HCT116 (cell line): Measurements from ENCODE around the gene PXMP2. TPM values are rescaled to one million over a fixed set of nuclear protein-coding genes. Genes with fewer than 3 reads are reported as not detected.

Source experiments
- ATAC-seq: fragments of 200-7000 bp; cut with Tn5 transposase; 2 replicates; pipeline ENCODE4 v1.9.1; 2020; ENCODE audit warnings: mild to moderate bottlenecking, moderate library complexity
- BruUV-seq: library from RNA; stranded (reverse); fragments of 400-500 nt; replicated peaks from 2 replicates; lab custom pipeline; 2021; lab: Mats Ljungman, UMichigan
- CTCF ChIA-PET: fragments of 300-600 bp; sonication (Branson Sonifier 250); formaldehyde crosslinking; loops from one replicate; lab custom pipeline; 2021; ENCODE audit warnings: antibody characterized with exemption; lab: Charles Lee
- POLR2A ChIA-PET: fragments of 300-600, 350-600 bp; sonication (Branson Sonifier 250); formaldehyde crosslinking; loops from one replicate; lab custom pipeline; 2021; ENCODE audit warnings: antibody characterized with exemption; lab: Charles Lee
- RAD21 ChIA-PET, 2 experiments: fragments of 300-600 bp; sonication (Branson Sonifier 250); formaldehyde crosslinking; loops; one replicate each; lab custom pipeline; 2023; ENCODE audit warnings: low total read pairs in 2 of 2; ENCODE audit not compliant: uncharacterized antibody in 2 of 2, unreplicated experiment in 2 of 2, low non-redundant PET in 1 of 2; lab: Charles Lee
- DNase-seq: peaks from one replicate; pipeline ENCODE4 v3.0.0-alpha.2; 2010; ENCODE audit warnings: low read depth, low spot score
- H2AFZ ChIP-seq: fragments of 200-600 bp; shearing (Covaris generic), sonication (generic); 2 replicates; pipeline ENCODE4 v1.6.1; 2017; ENCODE audit warnings: low read depth, mixed run types, mixed read lengths, antibody characterized with exemption, low read length; ENCODE audit not compliant: poor library complexity, severe bottlenecking
- H3K27ac ChIP-seq: 2 replicates; pipeline ENCODE4 v1.5.1; 2012; ENCODE audit warnings: low read depth, low read length
- H3K27me3 ChIP-seq: fragments of 200-600 bp; sonication (generic); 2 replicates; pipeline ENCODE4 v1.6.1; 2016; ENCODE audit warnings: mixed run types, low read length, mixed read lengths; ENCODE audit not compliant: insufficient read depth
- H3K36me3 ChIP-seq, 2 experiments: fragments of 200-500 bp in 1 of 2; fragments of 200-600 bp in 1 of 2; sonication (Bioruptor generic) in 1 of 2; sonication (generic) in 1 of 2; 2 replicates each; pipeline versions ENCODE4 v1.5.1 to v1.6.1; 2014 to 2016; ENCODE audit warnings: low read length in 2 of 2, inconsistent platforms in 1 of 2, mixed read lengths in 1 of 2, mixed run types in 1 of 2; ENCODE audit not compliant: insufficient read depth in 2 of 2, control insufficient read depth in 1 of 2
- H3K4me1 ChIP-seq, 2 experiments: fragments of 200-600 bp in 1 of 2; sonication (generic) in 1 of 2; 2 replicates each; pipeline versions ENCODE4 v1.5.1 to v1.6.1; 2012 to 2017; ENCODE audit warnings: low read length in 2 of 2, inconsistent platforms in 1 of 2, mild to moderate bottlenecking in 1 of 2, mixed read lengths in 1 of 2, mixed run types in 1 of 2, moderate library complexity in 1 of 2; ENCODE audit not compliant: insufficient read depth in 2 of 2, control insufficient read depth in 1 of 2
- H3K4me2 ChIP-seq: fragments of 200-600 bp; sonication (generic); 2 replicates; pipeline ENCODE4 v1.6.1; 2017; ENCODE audit warnings: mixed run types, low read length, mixed read lengths
- H3K4me3 ChIP-seq, 2 experiments: fragments of 200-600 bp in 1 of 2; sonication (generic) in 1 of 2; replicated peaks in 1 of 2; 2 replicates each; pipeline ENCODE4 v1.5.1; 2011 to 2016; ENCODE audit warnings: low read length in 2 of 2, control low read depth in 1 of 2, low read depth in 1 of 2, mild to moderate bottlenecking in 1 of 2, mixed read lengths in 1 of 2, mixed run types in 1 of 2
- H3K79me2 ChIP-seq: fragments of 200-600 bp; sonication (generic); 2 replicates; pipeline ENCODE4 v1.6.1; 2017; ENCODE audit warnings: mild to moderate bottlenecking, mixed run types, low read length, moderate library complexity, mixed read lengths; ENCODE audit not compliant: insufficient read depth
- H3K9ac ChIP-seq: fragments of 200-600 bp; sonication (generic); 2 replicates; pipeline ENCODE4 v1.6.1; 2016; ENCODE audit warnings: low read length, mixed read lengths
- H3K9me2 ChIP-seq: fragments of 200-600 bp; sonication (generic), shearing (Covaris generic); 2 replicates; pipeline ENCODE4 v1.6.1; 2017; ENCODE audit warnings: mixed run types, mild to moderate bottlenecking, moderate library complexity; ENCODE audit not compliant: insufficient read depth
- H3K9me3 ChIP-seq, 2 experiments: fragments of 200-500 bp in 1 of 2; fragments of 200-600 bp in 1 of 2; sonication (Bioruptor generic) in 1 of 2; sonication (generic) in 1 of 2; 2 replicates each; pipeline ENCODE4 v1.6.1; 2014 to 2017; ENCODE audit warnings: low read length in 2 of 2, mixed read lengths in 2 of 2, inconsistent platforms in 1 of 2, low read depth in 1 of 2, mild to moderate bottlenecking in 1 of 2, mixed run types in 1 of 2, moderate library complexity in 1 of 2; ENCODE audit not compliant: control insufficient read depth in 1 of 2, insufficient read depth in 1 of 2
- H4K20me1 ChIP-seq: fragments of 200-600 bp; sonication (generic), shearing (Covaris generic); 2 replicates; pipeline ENCODE4 v1.6.1; 2017; ENCODE audit warnings: mixed run types, mild to moderate bottlenecking, moderate library complexity; ENCODE audit not compliant: insufficient read depth
- CBX3 ChIP-seq: IDR thresholded peaks from 2 replicates; pipeline ENCODE4 v1.6.1; 2012; ENCODE audit warnings: low read depth
- EGR1 ChIP-seq: IDR thresholded peaks from 2 replicates; pipeline ENCODE4 v1.6.1; 2012; ENCODE audit warnings: low read depth
- EZH2 ChIP-seq: fragments of 200-600 bp; sonication (generic); IDR thresholded peaks from 2 replicates; pipeline ENCODE4 v1.6.1; 2017; ENCODE audit warnings: antibody characterized with exemption, mixed run types
- JUND ChIP-seq: IDR thresholded peaks from 2 replicates; pipeline ENCODE4 v1.6.1; 2012
- POLR2A ChIP-seq: IDR thresholded peaks from 2 replicates; pipeline ENCODE4 v1.7.0; 2011; ENCODE audit warnings: borderline replicate concordance; ENCODE audit not compliant: insufficient read depth, insufficient read length; ENCODE audit errors: extremely low read depth
- POLR2AphosphoS5 ChIP-seq: IDR thresholded peaks from 2 replicates; pipeline ENCODE4 v1.6.1; 2011; ENCODE audit warnings: mild to moderate bottlenecking, low read depth, low read length, moderate library complexity
- RAD21 ChIP-seq: IDR thresholded peaks from 2 replicates; pipeline ENCODE4 v1.6.1; 2012; ENCODE audit warnings: low read depth, mild to moderate bottlenecking
- SIN3A ChIP-seq: IDR thresholded peaks from 2 replicates; pipeline ENCODE4 v1.6.1; 2012; ENCODE audit warnings: low read depth
- SRF ChIP-seq: IDR thresholded peaks from 2 replicates; pipeline ENCODE4 v1.6.1; 2012; ENCODE audit warnings: low read depth
- YY1 ChIP-seq: IDR thresholded peaks from 2 replicates; pipeline ENCODE4 v1.6.1; 2011; ENCODE audit warnings: low read length, low read depth, moderate library complexity, mild to moderate bottlenecking; ENCODE audit not compliant: insufficient replicate concordance; ENCODE audit errors: extremely low read depth
- ZFX ChIP-seq: fragments of 450-650 bp; IDR thresholded peaks from 2 replicates; pipeline ENCODE4 v1.6.1; 2017
- intact Hi-C: fragments of 100-400 bp; cut with micrococcal nuclease; formaldehyde crosslinking; loops from 2 replicates; pipeline ENCODE4 v1.10.0; 2022
- total RNA-seq: library from RNA; stranded (reverse); gene quantifications from one replicate; pipeline ENCODE4 v1.2.1, GENCODE V29; 2021; ENCODE audit not compliant: unreplicated experiment
- TF ChIP-seq, protein P1 (sequence below): IDR thresholded peaks from 2 replicates; pipeline ENCODE4 v1.6.1; 2012
- TF ChIP-seq, protein P2 (sequence below), 3 experiments: fragments of 200-600 bp in 1 of 3; sonication (generic) in 1 of 3; IDR thresholded peaks in 2 of 3; conservative IDR thresholded peaks in 1 of 3; 2 replicates each; pipeline ENCODE4 v1.5.1; 2012 to 2017; ENCODE audit warnings: low read depth in 2 of 3, low read length in 2 of 3, antibody characterized with exemption in 1 of 3, borderline replicate concordance in 1 of 3, control low read depth in 1 of 3, mild to moderate bottlenecking in 1 of 3, mixed read lengths in 1 of 3, mixed run types in 1 of 3, moderate library complexity in 1 of 3; ENCODE audit not compliant: insufficient read depth in 1 of 3
- TF ChIP-seq, protein P3 (sequence below): IDR thresholded peaks from 2 replicates; pipeline ENCODE4 v1.6.1; 2011; ENCODE audit warnings: mild to moderate bottlenecking, low read length, moderate library complexity; ENCODE audit not compliant: insufficient replicate concordance; ENCODE audit errors: extremely low read depth
- TF ChIP-seq, protein P4 (sequence below): IDR thresholded peaks from 2 replicates; pipeline ENCODE4 v1.6.1; 2012

The PXMP2 gene
- total RNA-seq, 1 experiment from 2014 or later: 30.9 TPM

DNA sequence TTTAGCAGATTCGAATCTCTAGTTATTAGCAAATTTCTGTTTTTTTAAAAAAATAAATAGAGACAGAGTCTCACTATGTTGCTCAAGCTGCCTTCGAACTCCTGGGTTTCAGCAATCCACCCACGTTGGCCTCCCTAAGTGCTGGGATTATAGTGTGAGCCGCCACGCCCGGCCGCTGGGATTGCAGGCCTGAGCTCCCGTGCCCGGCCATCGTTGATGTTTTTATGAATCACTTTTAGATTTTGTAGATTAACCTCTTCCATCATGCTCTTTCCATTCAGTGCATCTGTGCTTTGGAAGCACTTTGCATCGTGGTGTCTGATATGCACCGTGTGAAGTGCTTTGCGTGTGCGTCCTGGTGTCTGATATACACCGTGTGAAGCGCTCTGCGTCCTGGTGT lies 44.2 kb downstream of the PXMP2 start:
- ChIA-PET CTCF (no interaction called here), RAD21 (no interaction called here), POLR2A (no interaction called here)
- no peaks in the 10 kb centered on the region for H3K9me2 ChIP-seq
- BruUV-seq: no TSS peak
- no peak overlapping the region for H3K9ac ChIP-seq
- H2AFZ ChIP-seq: no peak overlapping the region
- ATAC-seq: no peak
- H3K4me2 ChIP-seq: no peak overlapping the region
- H3K27ac ChIP-seq: no peak overlapping the region
- no peaks in the 10 kb centered on the region for H3K27me3 ChIP-seq
- H3K36me3 ChIP-seq: peaks cover 42 to 53% of the 10 kb centered on the region in 2 experiments
- H3K4me1 ChIP-seq: peaks cover 0 to 3% of the 10 kb centered on the region in 2 experiments; a peak in 1 of 4 replicates
- intact Hi-C loops: no loop called here
- H3K9me3 ChIP-seq: no peaks in the 10 kb centered on the region
- no peak for DNase-seq
- no peak overlapping the region for H3K4me3 ChIP-seq
- H3K79me2 ChIP-seq: 0 out of 2 replicates have a peak, but pooled peaks cover 9% of the 10 kb centered on the region
- TF ChIP-seq EZH2 (no peak), YY1 (no peak), CBX3 (no peak), JUND (no peak), ZFX (no peak)
- TF ChIP-seq, protein P1, sequence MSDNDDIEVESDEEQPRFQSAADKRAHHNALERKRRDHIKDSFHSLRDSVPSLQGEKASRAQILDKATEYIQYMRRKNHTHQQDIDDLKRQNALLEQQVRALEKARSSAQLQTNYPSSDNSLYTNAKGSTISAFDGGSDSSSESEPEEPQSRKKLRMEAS: no peak
- H4K20me1 ChIP-seq: no peaks in the 10 kb centered on the region

DNA sequence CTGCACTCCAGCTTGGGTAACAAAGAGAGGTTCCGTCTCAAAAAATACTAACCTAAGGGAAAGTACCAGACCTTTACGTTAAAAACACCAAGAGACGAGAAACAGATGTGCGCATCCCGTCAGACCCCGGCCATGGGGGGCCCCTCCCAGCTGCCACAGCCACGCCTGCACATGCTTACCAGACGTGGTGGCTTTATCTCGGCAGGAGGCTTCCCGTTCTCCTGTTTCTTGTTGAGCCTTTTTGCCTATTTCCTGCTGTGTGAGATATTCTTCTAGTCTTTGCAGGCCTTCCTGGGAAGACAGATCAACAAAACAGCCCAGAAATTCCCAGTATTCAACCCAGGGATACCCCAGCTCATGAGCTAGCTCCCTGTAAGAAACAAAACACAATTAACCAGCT lies 46.8 kb downstream of the PXMP2 start:
- no peaks in the 10 kb centered on the region for H3K9me3 ChIP-seq
- no peak overlapping the region for H3K27ac ChIP-seq
- 0 out of 2 replicates have a peak, but pooled peaks cover 5% of the 10 kb centered on the region for H3K79me2 ChIP-seq
- ChIA-PET RAD21 (no interaction called here), POLR2A (no interaction called here), CTCF (no interaction called here)
- DNase-seq (no peak), ATAC-seq (no peak)
- no TSS peak for BruUV-seq
- intact Hi-C loops: no loop called here
- H4K20me1 ChIP-seq: no peaks in the 10 kb centered on the region
- no peaks in the 10 kb centered on the region for H3K27me3 ChIP-seq
- H2AFZ ChIP-seq: no peak overlapping the region
- no peak overlapping the region for H3K4me2 ChIP-seq
- H3K4me1 ChIP-seq: peaks cover 0 to 3% of the 10 kb centered on the region in 2 experiments; a peak in 1 of 4 replicates
- H3K9ac ChIP-seq: no peak overlapping the region
- H3K4me3 ChIP-seq: no peak overlapping the region
- H3K9me2 ChIP-seq: no peaks in the 10 kb centered on the region
- peaks cover 37 to 41% of the 10 kb centered on the region in 2 experiments for H3K36me3 ChIP-seq
- TF ChIP-seq, protein P2, sequence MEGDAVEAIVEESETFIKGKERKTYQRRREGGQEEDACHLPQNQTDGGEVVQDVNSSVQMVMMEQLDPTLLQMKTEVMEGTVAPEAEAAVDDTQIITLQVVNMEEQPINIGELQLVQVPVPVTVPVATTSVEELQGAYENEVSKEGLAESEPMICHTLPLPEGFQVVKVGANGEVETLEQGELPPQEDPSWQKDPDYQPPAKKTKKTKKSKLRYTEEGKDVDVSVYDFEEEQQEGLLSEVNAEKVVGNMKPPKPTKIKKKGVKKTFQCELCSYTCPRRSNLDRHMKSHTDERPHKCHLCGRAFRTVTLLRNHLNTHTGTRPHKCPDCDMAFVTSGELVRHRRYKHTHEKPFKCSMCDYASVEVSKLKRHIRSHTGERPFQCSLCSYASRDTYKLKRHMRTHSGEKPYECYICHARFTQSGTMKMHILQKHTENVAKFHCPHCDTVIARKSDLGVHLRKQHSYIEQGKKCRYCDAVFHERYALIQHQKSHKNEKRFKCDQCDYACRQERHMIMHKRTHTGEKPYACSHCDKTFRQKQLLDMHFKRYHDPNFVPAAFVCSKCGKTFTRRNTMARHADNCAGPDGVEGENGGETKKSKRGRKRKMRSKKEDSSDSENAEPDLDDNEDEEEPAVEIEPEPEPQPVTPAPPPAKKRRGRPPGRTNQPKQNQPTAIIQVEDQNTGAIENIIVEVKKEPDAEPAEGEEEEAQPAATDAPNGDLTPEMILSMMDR (IDR thresholded peaks at IDR 0.05 in 2 of 3, conservative IDR thresholded peaks at IDR 0.05 in 1 of 3; ENCODE audit: borderline replicate concordance in 1 of 3, insufficient read depth in 1 of 3, low read depth in 2 of 3, low read length in 2 of 3): no peak
- TF ChIP-seq SIN3A (no peak), RAD21 (no peak), JUND (no peak), EGR1 (no peak), POLR2AphosphoS5 (no peak), SRF (no peak), POLR2A (no peak), YY1 (no peak)
- TF ChIP-seq, protein P3, sequence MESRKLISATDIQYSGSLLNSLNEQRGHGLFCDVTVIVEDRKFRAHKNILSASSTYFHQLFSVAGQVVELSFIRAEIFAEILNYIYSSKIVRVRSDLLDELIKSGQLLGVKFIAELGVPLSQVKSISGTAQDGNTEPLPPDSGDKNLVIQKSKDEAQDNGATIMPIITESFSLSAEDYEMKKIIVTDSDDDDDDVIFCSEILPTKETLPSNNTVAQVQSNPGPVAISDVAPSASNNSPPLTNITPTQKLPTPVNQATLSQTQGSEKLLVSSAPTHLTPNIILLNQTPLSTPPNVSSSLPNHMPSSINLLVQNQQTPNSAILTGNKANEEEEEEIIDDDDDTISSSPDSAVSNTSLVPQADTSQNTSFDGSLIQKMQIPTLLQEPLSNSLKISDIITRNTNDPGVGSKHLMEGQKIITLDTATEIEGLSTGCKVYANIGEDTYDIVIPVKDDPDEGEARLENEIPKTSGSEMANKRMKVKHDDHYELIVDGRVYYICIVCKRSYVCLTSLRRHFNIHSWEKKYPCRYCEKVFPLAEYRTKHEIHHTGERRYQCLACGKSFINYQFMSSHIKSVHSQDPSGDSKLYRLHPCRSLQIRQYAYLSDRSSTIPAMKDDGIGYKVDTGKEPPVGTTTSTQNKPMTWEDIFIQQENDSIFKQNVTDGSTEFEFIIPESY: no peak
- TF ChIP-seq, protein P4, sequence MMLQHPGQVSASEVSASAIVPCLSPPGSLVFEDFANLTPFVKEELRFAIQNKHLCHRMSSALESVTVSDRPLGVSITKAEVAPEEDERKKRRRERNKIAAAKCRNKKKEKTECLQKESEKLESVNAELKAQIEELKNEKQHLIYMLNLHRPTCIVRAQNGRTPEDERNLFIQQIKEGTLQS: no peak
- TF ChIP-seq, protein P1: no peak
